HepG2 (cell line): ENCODE measurements around the gene LRSAM1. TPM values are rescaled to one million over a fixed set of nuclear protein-coding genes. Genes with fewer than 3 reads are reported as not detected.

Experiments
- CSRNP1 ChIP-seq: sonication (generic); formaldehyde crosslinking; IDR thresholded peaks from 2 replicates; pipeline ENCODE4 v1.8.1; 2023; ENCODE audit warnings: mild to moderate bottlenecking, missing genetic modification reagents
- MTERF4 ChIP-seq: sonication (generic); formaldehyde crosslinking; IDR thresholded peaks from 2 replicates; pipeline ENCODE4 v1.8.0; 2023; ENCODE audit warnings: mild to moderate bottlenecking, missing genetic modification reagents
- POGK ChIP-seq: sonication (generic); formaldehyde crosslinking; conservative IDR thresholded peaks from 2 replicates; pipeline ENCODE4 v1.8.0; 2022; ENCODE audit warnings: mild to moderate bottlenecking, moderate library complexity, missing genetic modification reagents
- TBP ChIP-seq: sonication (generic); formaldehyde crosslinking; IDR thresholded peaks from 2 replicates; pipeline ENCODE4 v1.5.0; 2020; ENCODE audit warnings: missing genetic modification reagents
- ZBTB37 ChIP-seq: sonication (generic); formaldehyde crosslinking; IDR thresholded peaks from 2 replicates; pipeline ENCODE4 v1.4.0; 2020; ENCODE audit warnings: mild to moderate bottlenecking, missing genetic modification reagents
- ZBTB7A ChIP-seq: sonication (generic); formaldehyde crosslinking; IDR thresholded peaks from 2 replicates; pipeline ENCODE4 v1.8.0; 2022; ENCODE audit warnings: mild to moderate bottlenecking, missing genetic modification reagents
- ZBTB7B ChIP-seq: sonication (generic); formaldehyde crosslinking; IDR thresholded peaks from 2 replicates; pipeline ENCODE4 v1.4.0; 2020; ENCODE audit warnings: missing genetic modification reagents
- ZNF142 ChIP-seq: sonication (generic); formaldehyde crosslinking; IDR thresholded peaks from 2 replicates; pipeline ENCODE4 v1.4.0; 2020; ENCODE audit warnings: missing genetic modification reagents
- ZNF343 ChIP-seq: sonication (generic); formaldehyde crosslinking; IDR thresholded peaks from 2 replicates; pipeline ENCODE4 v1.4.0; 2020; ENCODE audit warnings: mild to moderate bottlenecking, missing genetic modification reagents
- ZNF567 ChIP-seq: sonication (generic); formaldehyde crosslinking; IDR thresholded peaks from 2 replicates; pipeline ENCODE4 v1.8.1; 2023; ENCODE audit warnings: mild to moderate bottlenecking, missing genetic modification reagents, borderline replicate concordance
- ZNF800 ChIP-seq: sonication (generic); formaldehyde crosslinking; IDR thresholded peaks from 2 replicates; pipeline ENCODE4 v1.4.0; 2020; ENCODE audit warnings: missing genetic modification reagents
- ZSCAN29 ChIP-seq: sonication (generic); formaldehyde crosslinking; conservative IDR thresholded peaks from 2 replicates; pipeline ENCODE4 v1.4.0; 2020; ENCODE audit warnings: mild to moderate bottlenecking, missing genetic modification reagents
- polyA plus RNA-seq, 8 experiments: library from polyadenylated mRNA; depleted of rRNA in 3 of 8; stranded (reverse) in 7 of 8; unstranded in 1 of 8; fragments of >200 nt; fragmentation: Illumina TruSeq in 4 of 8; extraction: Trizol in 4 of 8; gene quantifications; 2 replicates each; pipeline versions ENCODE4 v1.2.1 to v1.2.3, GENCODE V29; 2011 to 2016; ENCODE audit warnings: low read depth in 4 of 8, missing spikeins in 1 of 8, mixed read lengths in 1 of 8; ENCODE audit not compliant: insufficient read depth in 1 of 8
- total RNA-seq, 5 experiments: library from RNA; depleted of rRNA; stranded (reverse); fragments of >200 nt; fragmentation: Illumina TruSeq; extraction: Trizol; gene quantifications; 2 replicates each; pipeline ENCODE4 v1.2.3, GENCODE V29; 2016; ENCODE audit warnings: low read depth in 1 of 5

Gene LRSAM1
- total and polyA plus RNA-seq, 2 of the 13 experiments (the other 11 are each of a cell fraction or from before 2014, with no cell fraction given) = 8.7 to 10.2 TPM

- no peak for TF ChIP-seq ZNF142 (CRISPR knock-in tag)
- TF ChIP-seq POGK (CRISPR knock-in tag) = 0 out of 2 replicates have a peak, but pooled peaks have one; percentile 18
- TF ChIP-seq ZBTB37 (CRISPR knock-in tag) = peak; percentile 33; the same call in 1 of the 2 replicates
- TF ChIP-seq TBP (CRISPR knock-in tag) = no peak
- TF ChIP-seq ZBTB7B = 0 out of 2 replicates have a peak, but pooled peaks have one; percentile 15
- TF ChIP-seq ZNF800 (CRISPR knock-in tag) = no peak
- no peak for TF ChIP-seq ZNF343
- no peak for TF ChIP-seq ZBTB7A (CRISPR knock-in tag)
- TF ChIP-seq MTERF4 (CRISPR knock-in tag) = no peak
- TF ChIP-seq ZNF567 (CRISPR knock-in tag) = no peak
- TF ChIP-seq CSRNP1 (CRISPR knock-in tag) = peak; percentile 53; the same call in 1 of the 2 replicates
- TF ChIP-seq ZSCAN29 = peak; percentile 90
Measured at GRCh38 chr9:127545196-127546124, 94.2 kb downstream of the LRSAM1 start (continued).
